GM12865 (cell line): Measurements from ENCODE around the gene OR2V2.
"Not testable (repeated sequence)": the region's sequence is repeated elsewhere in the genome, so short reads cannot be mapped to it uniquely, and the experiment has no call there.

Source experiments
- DNase-seq: peaks from one replicate; pipeline ENCODE4 v3.0.0; 2010; ENCODE audit warnings: low read depth
- H3K4me3 ChIP-seq: 2 replicates; pipeline ENCODE4 v1.5.1; 2011; ENCODE audit warnings: mild to moderate bottlenecking, low read depth, low read length, control low read depth
- TF ChIP-seq, protein P1 (sequence below): IDR thresholded peaks from 2 replicates; pipeline ENCODE4 v1.5.1; 2011; ENCODE audit warnings: low read length, control low read depth, low read depth, inconsistent platforms; ENCODE audit not compliant: insufficient read depth; ENCODE audit errors: missing control alignments

OR2V2 gene

DNA sequence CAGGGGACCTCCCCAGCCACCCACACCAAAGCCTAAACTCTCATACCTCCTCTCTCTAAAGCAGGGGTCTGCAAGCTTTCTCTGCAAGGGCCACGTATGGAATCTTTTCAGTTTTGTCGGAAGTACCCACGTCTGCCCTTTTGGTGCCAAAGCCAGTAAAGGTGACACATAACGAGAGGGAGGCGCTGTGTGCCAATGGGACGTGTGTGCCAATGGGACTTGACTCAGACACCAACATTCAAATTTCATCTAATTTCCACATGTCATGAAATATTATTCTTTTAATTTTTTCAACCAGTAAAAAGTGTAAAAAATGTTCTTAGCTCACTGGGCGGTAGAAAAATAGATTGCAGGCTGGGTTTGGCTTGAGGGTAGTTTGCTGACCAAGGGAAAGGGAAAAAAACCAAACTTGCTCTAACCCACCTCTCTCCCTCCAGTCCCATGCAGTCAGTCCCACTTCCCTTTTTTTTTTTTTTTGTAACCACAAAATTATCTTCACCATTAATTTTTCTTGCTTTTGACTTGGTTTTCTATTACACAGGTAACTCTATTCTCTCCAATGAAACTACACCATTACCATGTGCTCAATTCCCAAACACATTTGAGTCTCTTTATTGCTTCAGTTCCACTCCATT lies 41.9 kb upstream of the OR2V2 start:
- TF ChIP-seq, protein P1, sequence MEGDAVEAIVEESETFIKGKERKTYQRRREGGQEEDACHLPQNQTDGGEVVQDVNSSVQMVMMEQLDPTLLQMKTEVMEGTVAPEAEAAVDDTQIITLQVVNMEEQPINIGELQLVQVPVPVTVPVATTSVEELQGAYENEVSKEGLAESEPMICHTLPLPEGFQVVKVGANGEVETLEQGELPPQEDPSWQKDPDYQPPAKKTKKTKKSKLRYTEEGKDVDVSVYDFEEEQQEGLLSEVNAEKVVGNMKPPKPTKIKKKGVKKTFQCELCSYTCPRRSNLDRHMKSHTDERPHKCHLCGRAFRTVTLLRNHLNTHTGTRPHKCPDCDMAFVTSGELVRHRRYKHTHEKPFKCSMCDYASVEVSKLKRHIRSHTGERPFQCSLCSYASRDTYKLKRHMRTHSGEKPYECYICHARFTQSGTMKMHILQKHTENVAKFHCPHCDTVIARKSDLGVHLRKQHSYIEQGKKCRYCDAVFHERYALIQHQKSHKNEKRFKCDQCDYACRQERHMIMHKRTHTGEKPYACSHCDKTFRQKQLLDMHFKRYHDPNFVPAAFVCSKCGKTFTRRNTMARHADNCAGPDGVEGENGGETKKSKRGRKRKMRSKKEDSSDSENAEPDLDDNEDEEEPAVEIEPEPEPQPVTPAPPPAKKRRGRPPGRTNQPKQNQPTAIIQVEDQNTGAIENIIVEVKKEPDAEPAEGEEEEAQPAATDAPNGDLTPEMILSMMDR: no peak
- no peak for DNase-seq
- H3K4me3 ChIP-seq: no peak overlapping the region

DNA sequence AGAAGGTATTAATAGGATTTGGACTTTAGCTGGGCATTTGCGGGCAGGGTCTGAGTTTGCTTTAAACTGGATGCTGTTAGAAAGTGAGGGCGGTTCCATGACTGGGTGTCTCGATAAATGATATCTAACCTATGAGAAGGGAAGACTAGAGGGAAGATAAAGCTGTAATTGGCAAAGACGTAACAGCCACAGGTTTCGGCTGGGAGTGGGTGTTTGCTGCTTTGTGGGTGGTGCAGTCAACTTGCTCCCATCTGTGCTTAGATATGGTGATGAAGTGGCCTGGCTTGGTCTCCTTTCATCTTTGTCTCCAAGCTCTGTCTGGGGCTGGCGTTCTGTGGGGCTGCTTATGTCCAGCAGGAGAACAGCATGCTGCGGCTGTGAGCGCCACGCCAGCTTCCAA lies 39.7 kb upstream of the OR2V2 start:
- TF ChIP-seq, protein P1: no peak
- no peak for DNase-seq
- H3K4me3 ChIP-seq: no peak overlapping the region

DNA sequence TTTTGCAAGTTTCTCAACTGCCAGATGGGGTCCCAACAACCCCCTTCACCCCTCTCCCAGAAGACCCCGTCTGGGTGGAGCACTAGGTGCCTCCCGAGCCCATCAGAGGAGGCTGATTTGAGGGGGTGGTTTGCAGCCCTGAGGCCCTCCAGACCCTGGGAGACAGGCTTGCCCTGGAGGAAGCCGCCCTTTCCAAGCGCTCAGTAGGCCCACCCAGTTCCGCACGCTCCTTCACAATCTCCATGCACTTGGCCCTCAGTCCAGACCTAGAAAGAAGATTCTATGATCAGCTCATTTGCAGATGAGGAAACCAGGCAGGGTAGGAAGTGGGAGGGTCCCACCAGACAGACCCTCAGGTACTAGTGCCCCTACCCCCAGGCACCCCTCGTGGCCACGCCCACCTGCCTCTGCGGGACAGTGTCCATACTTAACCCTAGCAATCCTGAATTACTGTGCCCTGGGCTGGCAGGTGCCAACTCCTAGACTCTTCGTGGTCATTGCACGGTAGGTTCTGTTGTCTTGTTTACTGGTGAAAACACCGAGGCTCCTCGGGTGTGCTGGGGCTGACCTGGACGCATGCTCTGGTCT lies 38.7 kb upstream of the OR2V2 start:
- DNase-seq: no peak
- H3K4me3 ChIP-seq: no peak overlapping the region
- TF ChIP-seq, protein P1: no peak

DNA sequence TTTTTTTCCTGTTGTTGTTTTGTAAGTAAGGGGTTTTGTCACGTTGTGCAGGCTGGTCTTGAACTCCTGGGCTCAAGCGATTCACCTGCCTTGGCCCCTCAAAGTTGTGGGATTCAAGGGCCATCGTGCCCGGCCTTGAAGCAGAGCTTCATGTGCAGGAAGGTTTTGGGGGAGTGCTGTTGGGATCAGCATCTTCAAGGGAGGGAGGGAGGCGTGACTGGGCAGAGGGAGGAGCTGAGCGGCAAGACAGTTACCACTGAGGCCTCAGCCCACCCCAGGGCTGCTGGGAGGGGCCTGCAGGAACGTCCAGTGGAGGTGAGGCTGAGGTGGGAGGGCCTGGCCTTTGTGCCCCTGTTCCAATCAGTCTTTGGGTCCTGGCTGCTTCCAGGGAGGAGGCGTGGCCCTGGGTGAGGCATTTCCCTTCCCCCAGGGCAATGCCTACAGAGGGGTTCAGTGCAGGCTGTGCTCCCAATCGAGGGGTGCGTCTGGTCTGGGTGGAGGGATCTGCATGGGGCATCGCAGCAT lies 37.8 kb upstream of the OR2V2 start:
- TF ChIP-seq, protein P1: no peak
- DNase-seq: no peak
- H3K4me3 ChIP-seq: no peak overlapping the region

DNA sequence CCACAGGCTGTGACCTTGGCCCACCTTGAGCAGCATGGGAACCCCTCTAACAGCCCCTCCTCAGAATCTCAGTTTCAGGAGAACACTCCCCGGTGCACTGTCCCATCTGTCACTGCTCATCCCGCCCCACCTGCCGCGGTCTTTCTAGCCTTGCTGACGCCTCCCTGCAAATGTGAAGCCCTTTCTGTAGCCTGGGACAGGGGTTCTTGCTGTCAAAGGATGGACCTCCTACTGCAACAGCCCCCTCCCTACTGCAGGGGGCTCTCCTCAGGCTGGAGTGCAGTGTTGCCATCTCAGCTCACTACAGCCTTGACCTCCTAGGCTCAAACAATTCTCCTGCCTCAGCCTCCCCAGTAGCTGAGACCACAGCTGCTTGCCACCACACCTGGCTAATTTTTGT lies 36.4 kb upstream of the OR2V2 start:
- TF ChIP-seq, protein P1: no peak
- H3K4me3 ChIP-seq: no peak overlapping the region
- no peak for DNase-seq

DNA sequence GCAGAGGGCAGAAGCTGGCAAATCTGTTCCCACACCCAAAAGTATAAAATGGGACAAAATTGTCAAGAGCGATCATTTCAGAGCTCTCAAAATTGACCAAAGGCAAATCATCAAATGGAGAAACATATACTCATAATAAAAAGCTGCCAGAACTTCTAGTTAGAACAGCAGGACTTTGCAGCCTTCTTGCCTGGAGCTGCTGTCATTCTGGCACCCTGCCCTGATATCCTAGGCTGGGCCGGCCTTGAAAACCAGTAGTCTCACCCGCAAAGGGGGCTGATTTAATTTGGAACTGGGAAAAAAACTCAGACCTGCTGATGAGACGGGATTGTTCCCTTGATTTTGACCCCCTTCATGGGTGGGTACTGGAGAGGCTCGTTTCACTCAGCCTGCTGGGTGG lies 34.9 kb upstream of the OR2V2 start:
- no peak overlapping the region for H3K4me3 ChIP-seq
- TF ChIP-seq, protein P1: no peak
- no peak for DNase-seq

DNA sequence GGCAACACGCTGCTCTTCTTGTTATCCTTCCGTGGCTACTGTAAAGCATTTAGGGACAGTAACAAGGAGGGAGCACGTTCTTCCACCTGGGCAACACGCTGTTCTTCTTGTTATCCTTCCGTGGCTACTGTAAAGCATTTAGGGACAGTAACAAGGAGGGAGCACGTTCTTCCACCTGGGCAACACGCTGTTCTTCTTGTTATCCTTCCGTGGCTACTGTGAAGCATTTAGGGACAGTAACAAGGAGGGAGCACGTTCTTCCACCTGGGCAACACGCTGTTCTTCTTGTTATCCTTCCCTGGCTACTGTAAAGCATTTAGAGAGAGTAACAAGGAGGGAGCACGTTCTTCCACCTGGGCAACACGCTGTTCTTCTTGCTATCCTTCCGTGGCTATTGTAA lies 33.8 kb upstream of the OR2V2 start:
- not testable (repeated sequence) for DNase-seq, H3K4me3 ChIP-seq
